WTC11 (cell line): Measurements from ENCODE around the gene SOX4. TPM values are rescaled to one million over a fixed set of nuclear protein-coding genes. Genes with fewer than 3 reads are reported as not detected.

Experiments
- ATAC-seq: fragments of 200-7000 bp; cut with Tn5 transposase; 2 replicates; pipeline ENCODE4 v1.10.0; 2021; ENCODE audit warnings: mild to moderate bottlenecking, moderate library complexity
- CTCF ChIA-PET: fragments of 300-600 bp; sonication (Branson Sonifier 250); formaldehyde crosslinking; loops from one replicate; lab custom pipeline; 2021; ENCODE audit warnings: antibody characterized with exemption; lab: Charles Lee
- POLR2A ChIA-PET: fragments of 350-600 bp; sonication (Branson Sonifier 250); formaldehyde crosslinking; loops from one replicate; lab custom pipeline; 2021; ENCODE audit warnings: antibody characterized with exemption; lab: Charles Lee
- DNase-seq: peaks from one replicate; pipeline ENCODE4 v3.0.0; 2021; ENCODE audit warnings: low spot score
- H3K27ac Mint-ChIP-seq: 2 replicates; pipeline ENCODE4 v1.8.0; 2021; ENCODE audit warnings: mixed read lengths
- H3K27me3 Mint-ChIP-seq: 2 replicates; pipeline ENCODE4 v1.8.0; 2021; ENCODE audit warnings: low read depth, mild to moderate bottlenecking, moderate library complexity, mixed read lengths
- H3K36me3 Mint-ChIP-seq: 2 replicates; pipeline ENCODE4 v1.8.0; 2021; ENCODE audit warnings: mixed read lengths
- H3K4me1 Mint-ChIP-seq: 2 replicates; pipeline ENCODE4 v1.8.0; 2022; ENCODE audit warnings: mixed read lengths
- H3K4me3 Mint-ChIP-seq: 2 replicates; pipeline ENCODE4 v1.8.0; 2021; ENCODE audit warnings: mild to moderate bottlenecking, moderate library complexity, mixed read lengths
- H3K9me3 Mint-ChIP-seq: 2 replicates; pipeline ENCODE4 v1.8.0; 2021; ENCODE audit warnings: mixed read lengths
- AR ChIP-seq: fragments of 250-450 bp; sonication (Bioruptor Pico); IDR thresholded peaks from 2 replicates; pipeline ENCODE4 v1.9.0; 2021; ENCODE audit warnings: mild to moderate bottlenecking
- CBFB ChIP-seq: sonication (generic); formaldehyde crosslinking; IDR thresholded peaks from 2 replicates; pipeline ENCODE4 v1.8.1; 2022; ENCODE audit warnings: mild to moderate bottlenecking, low read depth, missing genetic modification reagents
- EMX1 ChIP-seq: fragments of 250-450 bp; sonication (Bioruptor Pico); IDR thresholded peaks from 2 replicates; pipeline ENCODE4 v1.8.0; 2021; ENCODE audit warnings: mild to moderate bottlenecking
- ESRRA ChIP-seq: sonication (generic); formaldehyde crosslinking; IDR thresholded peaks from 2 replicates; pipeline ENCODE4 v1.8.1; 2022; ENCODE audit warnings: mild to moderate bottlenecking, missing genetic modification reagents, borderline replicate concordance
- FOXP1 ChIP-seq: sonication (generic); formaldehyde crosslinking; IDR thresholded peaks from 2 replicates; pipeline ENCODE4 v1.8.0; 2022; ENCODE audit warnings: missing genetic modification reagents, mild to moderate bottlenecking, moderate library complexity, borderline replicate concordance
- FOXP4 ChIP-seq: sonication (generic); formaldehyde crosslinking; IDR thresholded peaks from 2 replicates; pipeline ENCODE4 v1.8.0; 2022; ENCODE audit warnings: mild to moderate bottlenecking, missing genetic modification reagents
- GTF2I ChIP-seq: fragments of 250-450 bp; sonication (Bioruptor Pico); conservative IDR thresholded peaks from 2 replicates; pipeline ENCODE4 v1.4.0; 2021; ENCODE audit warnings: mild to moderate bottlenecking
- KAT7 ChIP-seq: sonication (generic); formaldehyde crosslinking; IDR thresholded peaks from 2 replicates; pipeline ENCODE4 v1.8.1; 2023; ENCODE audit warnings: missing genetic modification reagents, mild to moderate bottlenecking, borderline replicate concordance
- MAX ChIP-seq: sonication (generic); formaldehyde crosslinking; IDR thresholded peaks from 2 replicates; pipeline ENCODE4 v1.8.0; 2022; ENCODE audit warnings: mild to moderate bottlenecking, missing genetic modification reagents
- OVOL2 ChIP-seq: fragments of 250-450 bp; sonication (Bioruptor Pico); IDR thresholded peaks from 2 replicates; pipeline ENCODE4 v1.9.0; 2021; ENCODE audit warnings: mild to moderate bottlenecking, borderline replicate concordance
- RELA ChIP-seq: sonication (generic); formaldehyde crosslinking; IDR thresholded peaks from 2 replicates; pipeline ENCODE4 v1.8.1; 2022; ENCODE audit warnings: missing genetic modification reagents, mild to moderate bottlenecking, borderline replicate concordance
- SMAD4 ChIP-seq: sonication (generic); formaldehyde crosslinking; IDR thresholded peaks from 2 replicates; pipeline ENCODE4 v1.8.0; 2022; ENCODE audit warnings: mild to moderate bottlenecking, missing genetic modification reagents
- SP1 ChIP-seq: sonication (generic); formaldehyde crosslinking; conservative IDR thresholded peaks from 2 replicates; pipeline ENCODE4 v1.8.1; 2022; ENCODE audit warnings: missing genetic modification reagents
- TEAD4 ChIP-seq: sonication (generic); formaldehyde crosslinking; IDR thresholded peaks from 2 replicates; pipeline ENCODE4 v1.8.0; 2022; ENCODE audit warnings: mild to moderate bottlenecking, missing genetic modification reagents
- TP53 ChIP-seq: sonication (generic); formaldehyde crosslinking; IDR thresholded peaks from 2 replicates; pipeline ENCODE4 v1.8.1; 2023; ENCODE audit warnings: mild to moderate bottlenecking, missing genetic modification reagents
- USF2 ChIP-seq: sonication (generic); formaldehyde crosslinking; IDR thresholded peaks from 2 replicates; pipeline ENCODE4 v1.8.1; 2023; ENCODE audit warnings: mild to moderate bottlenecking, missing genetic modification reagents, moderate library complexity
- ZBTB21 ChIP-seq: sonication (generic); formaldehyde crosslinking; IDR thresholded peaks from 2 replicates; pipeline ENCODE4 v1.8.1; 2023; ENCODE audit warnings: mild to moderate bottlenecking, missing genetic modification reagents, borderline replicate concordance
- ZNF121 ChIP-seq: sonication (generic); formaldehyde crosslinking; IDR thresholded peaks from 2 replicates; pipeline ENCODE4 v1.8.0; 2023; ENCODE audit warnings: missing genetic modification reagents
- ZNF138 ChIP-seq: sonication (generic); formaldehyde crosslinking; conservative IDR thresholded peaks from 2 replicates; pipeline ENCODE4 v1.8.1; 2022; ENCODE audit warnings: mild to moderate bottlenecking, moderate library complexity, missing genetic modification reagents
- ZNF281 ChIP-seq: sonication (generic); formaldehyde crosslinking; IDR thresholded peaks from 2 replicates; pipeline ENCODE4 v1.8.0; 2023; ENCODE audit warnings: mild to moderate bottlenecking, missing genetic modification reagents
- ZNF317 ChIP-seq: sonication (generic); formaldehyde crosslinking; IDR thresholded peaks from 2 replicates; pipeline ENCODE4 v1.8.1; 2023; ENCODE audit warnings: low read depth, mild to moderate bottlenecking, moderate library complexity, missing genetic modification reagents, borderline replicate concordance
- ZNF423 ChIP-seq: fragments of 250-450 bp; sonication (Bioruptor Pico); IDR thresholded peaks from 2 replicates; pipeline ENCODE4 v2.1.2; 2022; ENCODE audit warnings: mild to moderate bottlenecking, moderate library complexity
- ZNF425 ChIP-seq: fragments of 250-450 bp; sonication (Bioruptor Pico); conservative IDR thresholded peaks from 2 replicates; pipeline ENCODE4 v1.9.0; 2021; ENCODE audit warnings: mild to moderate bottlenecking
- total RNA-seq: library from RNA; stranded (reverse); gene quantifications from 3 replicates; pipeline ENCODE4 v1.2.3, GENCODE V29; 2021

SOX4 gene
- total RNA-seq, 1 experiment from 2014 or later = 182 TPM

- peaks cover 8% of the 10 kb centered on the region for H3K9me3 Mint-ChIP-seq
- H3K4me3 Mint-ChIP-seq = no peak overlapping the region
- no peak for ATAC-seq
- no peak overlapping the region for H3K27ac Mint-ChIP-seq
- no peaks in the 10 kb centered on the region for H3K27me3 Mint-ChIP-seq
- peaks cover 4% of the 10 kb centered on the region; the same call in 1 of the 2 replicates for H3K36me3 Mint-ChIP-seq
- TF ChIP-seq ZNF423 (CRISPR knock-in tag) (no peak), USF2 (CRISPR knock-in tag) (no peak), ZNF425 (CRISPR knock-in tag) (no peak), ZNF281 (CRISPR knock-in tag) (no peak), RELA (CRISPR knock-in tag) (no peak), GTF2I (CRISPR knock-in tag) (no peak), AR (CRISPR knock-in tag) (no peak), KAT7 (no peak), SMAD4 (CRISPR knock-in tag) (no peak), TEAD4 (CRISPR knock-in tag) (no peak), FOXP1 (CRISPR knock-in tag) (no peak), MAX (CRISPR knock-in tag) (no peak), ZNF121 (CRISPR knock-in tag) (no peak), OVOL2 (CRISPR knock-in tag) (no peak), CBFB (no peak)
- CTCF ChIA-PET = no interaction called here
- no peak for DNase-seq
- peaks cover 31% of the 10 kb centered on the region for H3K4me1 Mint-ChIP-seq
- POLR2A ChIA-PET = no interaction called here
Observed at GRCh38 chr6:21612067-21612745, 18.7 kb downstream of the SOX4 start.

- H3K9me3 Mint-ChIP-seq = peaks cover 8% of the 10 kb centered on the region
- ChIA-PET POLR2A (no interaction called here), CTCF (interaction anchor here (0.9 kb wide), 1 partner anchor 132 kb away, joined by 5 read pairs; no protein-coding TSS in a partner anchor)
- no peak overlapping the region for H3K27ac Mint-ChIP-seq
- no peak for ATAC-seq
- DNase-seq = no peak
- H3K27me3 Mint-ChIP-seq = no peaks in the 10 kb centered on the region
- H3K4me1 Mint-ChIP-seq = peaks cover 31% of the 10 kb centered on the region
- peaks cover 4% of the 10 kb centered on the region; the same call in 1 of the 2 replicates for H3K36me3 Mint-ChIP-seq
- no peak overlapping the region for H3K4me3 Mint-ChIP-seq
- TF ChIP-seq FOXP1 (CRISPR knock-in tag) (no peak), ESRRA (CRISPR knock-in tag) (no peak), EMX1 (no peak), TP53 (CRISPR knock-in tag) (no peak), ZNF317 (CRISPR knock-in tag) (no peak), FOXP4 (no peak), ZBTB21 (no peak), GTF2I (CRISPR knock-in tag) (no peak), ZNF138 (CRISPR knock-in tag) (no peak), SP1 (no peak)
Observed at GRCh38 chr6:21613809-21614208, 20.3 kb downstream of the SOX4 start.
